Measurements from ENCODE around the gene SLC9A3.

SLC9A3 gene

DNA sequence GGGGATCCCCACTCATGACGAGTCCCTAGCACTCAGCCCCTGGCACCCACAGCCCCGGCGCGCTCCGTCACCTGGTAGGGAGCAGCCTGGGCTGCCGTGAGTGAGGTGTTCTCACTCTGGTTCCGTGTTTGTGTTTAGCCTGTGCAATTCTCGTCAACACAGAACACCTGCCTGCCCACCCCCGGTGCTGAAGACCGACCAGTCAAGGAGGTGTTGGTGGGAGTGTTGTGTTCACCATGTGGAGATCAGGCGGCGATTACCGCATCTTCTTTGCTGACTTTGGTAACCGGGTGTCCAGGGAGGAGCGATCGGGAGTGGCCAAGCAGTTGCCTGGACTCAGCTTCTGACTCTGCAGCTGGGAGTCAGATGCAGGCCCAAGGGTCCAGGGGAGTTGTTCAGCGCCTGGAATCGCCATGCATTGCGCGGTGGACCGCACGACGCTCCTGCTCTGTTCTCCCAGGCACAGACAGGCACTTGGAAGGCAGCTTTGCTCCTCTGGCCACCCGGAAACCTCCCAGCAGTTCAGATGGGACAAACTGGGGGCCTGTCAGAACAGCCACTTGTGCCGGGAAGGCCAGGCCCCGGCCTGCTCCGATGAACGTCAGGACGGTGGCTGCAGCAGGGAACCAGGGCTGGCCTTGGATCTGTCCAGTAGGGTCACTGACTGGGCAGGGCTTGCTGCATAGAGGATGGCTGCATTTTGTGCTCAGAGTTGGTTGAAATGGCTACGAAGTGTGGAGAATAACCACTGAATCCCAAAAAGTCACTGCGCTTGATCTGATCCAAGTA, 53.1 kb downstream of the SLC9A3 start:
- Histone ChIP-seq H3K36me3 (ENCODE audit: control insufficient read depth, low read length) (peaks cover 59% of the 10 kb centered on the region), H3K4me1 (ENCODE audit: control insufficient read depth, low read length) (peaks cover 33% of the 10 kb centered on the region), H3K4me3 (ENCODE audit: low read length) (peak overlapping the region; percentile 93), H4K20me1 (ENCODE audit: control insufficient read depth, insufficient read depth, low read depth, low read length) (peaks cover 15% of the 10 kb centered on the region), H3F3A (ENCODE audit: control insufficient read depth, insufficient read depth) (peaks cover 9% of the 10 kb centered on the region), H3K9me2 (replicated peaks; ENCODE audit: control insufficient read depth, low read length) (no peaks in the 10 kb centered on the region), H3K4me2 (ENCODE audit: low read length) (peak overlapping the region; percentile 97), H3K27me3 (ENCODE audit: control insufficient read depth, low read length) (no peaks in the 10 kb centered on the region), H3K9me3 (ENCODE audit: control insufficient read depth, insufficient read depth, low read length) (no peaks in the 10 kb centered on the region), H3K79me2 (ENCODE audit: control insufficient read depth, low read length) (peaks cover 61% of the 10 kb centered on the region), H3K27ac (ENCODE audit: low read depth, low read length) (peak overlapping the region; percentile 48)
- TF ChIP-seq EZH2phosphoT487 (IDR thresholded peaks at IDR 0.05; ENCODE audit: borderline replicate concordance, low read length): no peak
- TF ChIP-seq, protein P1, sequence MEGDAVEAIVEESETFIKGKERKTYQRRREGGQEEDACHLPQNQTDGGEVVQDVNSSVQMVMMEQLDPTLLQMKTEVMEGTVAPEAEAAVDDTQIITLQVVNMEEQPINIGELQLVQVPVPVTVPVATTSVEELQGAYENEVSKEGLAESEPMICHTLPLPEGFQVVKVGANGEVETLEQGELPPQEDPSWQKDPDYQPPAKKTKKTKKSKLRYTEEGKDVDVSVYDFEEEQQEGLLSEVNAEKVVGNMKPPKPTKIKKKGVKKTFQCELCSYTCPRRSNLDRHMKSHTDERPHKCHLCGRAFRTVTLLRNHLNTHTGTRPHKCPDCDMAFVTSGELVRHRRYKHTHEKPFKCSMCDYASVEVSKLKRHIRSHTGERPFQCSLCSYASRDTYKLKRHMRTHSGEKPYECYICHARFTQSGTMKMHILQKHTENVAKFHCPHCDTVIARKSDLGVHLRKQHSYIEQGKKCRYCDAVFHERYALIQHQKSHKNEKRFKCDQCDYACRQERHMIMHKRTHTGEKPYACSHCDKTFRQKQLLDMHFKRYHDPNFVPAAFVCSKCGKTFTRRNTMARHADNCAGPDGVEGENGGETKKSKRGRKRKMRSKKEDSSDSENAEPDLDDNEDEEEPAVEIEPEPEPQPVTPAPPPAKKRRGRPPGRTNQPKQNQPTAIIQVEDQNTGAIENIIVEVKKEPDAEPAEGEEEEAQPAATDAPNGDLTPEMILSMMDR (IDR thresholded peaks at IDR 0.05; ENCODE audit: low read depth, low read length, poor library complexity, severe bottlenecking): no peak

DNA sequence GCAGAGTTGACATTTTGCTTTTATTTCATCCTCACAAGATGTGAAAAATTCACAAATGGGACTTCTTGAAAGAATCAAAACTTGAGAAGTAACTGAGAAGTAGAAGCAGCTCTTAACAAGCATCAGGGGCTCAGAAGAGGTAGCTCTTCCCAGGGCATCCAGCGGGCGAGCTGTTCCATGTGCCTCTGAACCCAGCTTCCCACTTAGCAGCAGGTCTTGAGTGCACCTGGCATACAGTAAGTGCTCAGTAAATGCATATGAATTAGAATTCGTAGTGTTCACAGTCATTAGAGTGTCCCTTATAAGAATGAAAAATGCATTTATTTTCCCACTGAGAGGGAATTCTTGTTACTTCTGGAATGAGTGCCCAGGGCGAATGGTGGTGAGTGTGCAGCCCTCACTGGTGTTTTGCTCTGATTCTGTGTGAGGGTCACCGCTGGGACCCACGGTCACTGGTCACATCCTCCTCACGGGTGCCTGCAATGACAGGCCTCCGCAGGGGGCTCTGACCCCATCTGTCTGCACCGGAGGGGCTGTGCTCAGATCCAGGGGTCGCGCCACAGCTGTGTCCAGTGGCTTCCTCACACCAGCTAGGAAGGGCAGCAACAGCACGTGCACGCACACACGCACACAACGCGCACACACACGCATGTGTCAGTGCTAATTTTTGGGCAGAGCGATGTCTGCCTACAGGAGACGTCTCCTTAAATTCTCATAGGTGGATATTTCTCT, 54.3 kb downstream of the SLC9A3 start:
- no peaks in the 10 kb centered on the region for H3K9me2 ChIP-seq (replicated peaks; ENCODE audit: control insufficient read depth, low read length)
- H3K79me2 ChIP-seq (ENCODE audit: control insufficient read depth, low read length): peaks cover 51% of the 10 kb centered on the region
- peak overlapping the region; percentile 97 for H3K4me2 ChIP-seq (ENCODE audit: low read length)
- peaks cover 60% of the 10 kb centered on the region for H3K36me3 ChIP-seq (ENCODE audit: control insufficient read depth, low read length)
- TF ChIP-seq, protein P1 (IDR thresholded peaks at IDR 0.05; ENCODE audit: low read depth, low read length, poor library complexity, severe bottlenecking): no peak
- no peak for TF ChIP-seq EZH2phosphoT487 (IDR thresholded peaks at IDR 0.05; ENCODE audit: borderline replicate concordance, low read length)
- H3K4me3 ChIP-seq (ENCODE audit: low read length): peak overlapping the region; percentile 93
- H4K20me1 ChIP-seq (ENCODE audit: control insufficient read depth, insufficient read depth, low read depth, low read length): peaks cover 12% of the 10 kb centered on the region
- peaks cover 9% of the 10 kb centered on the region for H3F3A ChIP-seq (ENCODE audit: control insufficient read depth, insufficient read depth)
- H3K9me3 ChIP-seq (ENCODE audit: control insufficient read depth, insufficient read depth, low read length): no peaks in the 10 kb centered on the region
- no peak overlapping the region for H3K27ac ChIP-seq (ENCODE audit: low read depth, low read length)
- peaks cover 25% of the 10 kb centered on the region for H3K4me1 ChIP-seq (ENCODE audit: control insufficient read depth, low read length)
- H3K27me3 ChIP-seq (ENCODE audit: control insufficient read depth, low read length): no peaks in the 10 kb centered on the region

DNA sequence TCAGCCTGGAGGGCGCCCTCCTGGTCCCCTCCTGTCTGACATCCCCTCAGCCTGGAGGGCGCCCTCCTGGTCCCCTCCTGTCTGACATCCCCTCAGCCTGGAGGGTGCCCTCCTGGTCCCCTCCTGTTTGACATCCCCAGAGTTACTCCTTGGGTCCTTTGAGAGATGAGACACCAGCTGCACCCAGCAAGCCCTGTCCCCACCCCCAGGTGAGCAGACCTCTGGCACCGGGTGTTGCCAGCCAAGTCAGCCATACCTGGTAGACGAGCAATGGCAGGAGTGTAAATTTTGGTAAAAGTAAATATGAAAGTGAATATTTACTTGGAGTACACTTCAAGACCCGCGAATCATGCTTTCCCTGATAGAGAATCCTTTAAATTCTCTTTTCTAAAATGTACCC, 55.8 kb downstream of the SLC9A3 start:
- Histone ChIP-seq H3K27me3 (ENCODE audit: control insufficient read depth, low read length) (no peaks in the 10 kb centered on the region), H3K9me2 (replicated peaks; ENCODE audit: control insufficient read depth, low read length) (no peaks in the 10 kb centered on the region), H3K36me3 (ENCODE audit: control insufficient read depth, low read length) (peaks cover 74% of the 10 kb centered on the region), H3K4me2 (ENCODE audit: low read length) (no peak overlapping the region), H3K4me3 (ENCODE audit: low read length) (no peak overlapping the region), H3F3A (ENCODE audit: control insufficient read depth, insufficient read depth) (peaks cover 12% of the 10 kb centered on the region), H3K9me3 (ENCODE audit: control insufficient read depth, insufficient read depth, low read length) (no peaks in the 10 kb centered on the region), H3K79me2 (ENCODE audit: control insufficient read depth, low read length) (peaks cover 40% of the 10 kb centered on the region), H3K4me1 (ENCODE audit: control insufficient read depth, low read length) (peaks cover 29% of the 10 kb centered on the region), H4K20me1 (ENCODE audit: control insufficient read depth, insufficient read depth, low read depth, low read length) (peaks cover 12% of the 10 kb centered on the region), H3K27ac (ENCODE audit: low read depth, low read length) (no peak overlapping the region)
- TF ChIP-seq, protein P1 (IDR thresholded peaks at IDR 0.05; ENCODE audit: low read depth, low read length, poor library complexity, severe bottlenecking): no peak
- no peak for TF ChIP-seq EZH2phosphoT487 (IDR thresholded peaks at IDR 0.05; ENCODE audit: borderline replicate concordance, low read length)
